KBM-7 (cell line): ENCODE data around the gene APLN.
A peak's percentile ranks its signal among the peaks of the same experiment; 100 is the strongest.

Experiments
- DNase-seq: peaks from one replicate; pipeline ENCODE4 v3.0.0-alpha.2; 2015
- in situ Hi-C: fragments of 300-500 bp; cut with MboI; formaldehyde crosslinking; loops from 2 replicates; pipeline ENCODE4 v1.14.3; 2020; ENCODE audit warnings: low sequenced_read_pairs, low pct_unique_long_range_greater_than_20kb, mixed read lengths

Gene APLN, protein sequence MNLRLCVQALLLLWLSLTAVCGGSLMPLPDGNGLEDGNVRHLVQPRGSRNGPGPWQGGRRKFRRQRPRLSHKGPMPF

DNA sequence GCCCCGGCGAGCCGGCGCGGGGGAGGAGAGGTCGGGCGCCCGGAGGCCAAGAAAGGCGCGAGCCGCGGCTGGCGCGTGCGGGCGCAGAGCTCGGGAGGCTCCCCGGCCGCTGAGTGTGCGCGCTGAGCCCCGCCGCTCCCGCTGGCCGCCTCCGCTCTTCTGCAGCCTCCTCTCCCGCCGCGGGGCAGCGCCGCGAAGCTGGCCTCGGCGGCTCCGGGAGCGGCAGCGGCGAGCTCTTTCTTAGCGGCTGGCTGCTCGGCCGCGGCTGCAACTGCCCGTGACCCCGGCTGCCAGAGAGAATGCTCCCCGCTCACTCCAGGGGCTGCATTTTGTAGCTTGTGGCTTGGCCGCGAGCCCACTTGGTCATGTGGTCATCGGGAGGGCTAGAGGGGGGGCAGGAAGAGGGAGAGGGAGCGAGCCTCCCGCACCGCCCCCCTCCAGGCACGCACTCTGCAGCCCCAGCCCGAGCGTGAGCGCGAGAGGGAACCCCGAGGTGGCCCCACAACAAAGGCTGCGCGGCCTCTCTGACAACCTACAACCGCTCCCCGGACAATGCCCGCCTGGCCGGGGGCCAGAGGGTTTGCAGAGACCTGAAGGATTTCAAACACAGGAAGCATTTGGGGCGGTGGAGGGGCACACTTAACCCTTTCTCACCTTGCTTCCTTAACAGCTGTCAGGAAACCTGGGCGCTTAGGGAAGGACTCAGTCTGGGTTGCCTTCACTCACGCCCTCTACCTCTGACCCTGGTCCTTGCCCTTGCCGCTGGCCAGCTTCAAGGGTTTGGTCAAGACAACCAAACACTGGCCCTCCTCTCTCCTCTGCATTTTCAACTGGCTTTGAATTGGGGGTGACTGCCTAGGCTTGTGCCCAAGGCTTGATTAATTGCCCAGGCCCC, at the start of gene APLN:
Gene APLN, minus strand, starts transcription at position 305 of the 895 bp plus-strand sequence. CDS start 326 bp downstream, outside the sequence.
- peak; percentile 70 for DNase-seq
- in situ Hi-C loops, result no loop called here

DNA sequence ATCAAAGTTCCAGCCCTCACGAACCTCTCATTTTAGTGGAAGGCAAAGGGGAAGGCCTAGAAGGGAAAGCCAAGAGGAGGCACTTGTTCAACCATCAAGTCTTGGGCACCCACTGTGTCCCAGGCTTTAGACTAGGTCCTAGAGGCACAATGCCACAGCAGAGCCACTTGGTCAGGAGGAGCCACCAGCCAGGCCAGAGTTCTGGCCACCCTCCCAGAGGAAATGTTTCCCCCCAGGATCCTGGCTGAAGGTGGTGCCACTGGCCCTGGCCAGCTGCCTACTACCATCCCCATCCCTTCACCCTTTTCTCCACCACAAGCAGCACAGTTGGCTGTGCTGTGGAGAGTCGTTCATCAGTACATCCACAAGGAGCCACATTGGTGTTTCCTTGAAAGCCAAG, 49.7 kb upstream of the APLN start:
- in situ Hi-C loops, result no loop called here
- DNase-seq, result no peak

DNA sequence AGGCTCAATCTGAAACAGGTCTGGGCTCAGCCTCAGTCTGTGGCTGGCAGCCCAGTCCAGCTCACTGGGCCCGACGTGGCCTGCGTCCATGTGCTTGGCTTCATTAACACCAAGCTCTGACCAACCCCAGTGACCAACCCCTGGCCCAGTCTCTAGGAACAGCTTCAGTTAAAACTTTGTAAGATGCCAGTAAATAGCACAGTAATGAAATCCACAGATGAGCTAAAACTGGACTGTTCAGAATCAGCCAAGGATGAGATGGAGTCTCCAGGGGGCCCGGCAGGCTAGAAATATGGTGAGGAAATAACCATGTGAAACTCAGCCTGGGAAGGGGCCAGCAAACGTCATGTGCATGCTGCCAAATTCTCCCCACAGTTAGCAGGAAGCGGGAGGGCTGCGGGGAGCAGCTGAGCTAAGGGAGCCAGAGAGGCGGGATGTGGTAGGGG, 46.9 kb upstream of the APLN start:
- in situ Hi-C loops, result no loop called here
- no peak for DNase-seq

DNA sequence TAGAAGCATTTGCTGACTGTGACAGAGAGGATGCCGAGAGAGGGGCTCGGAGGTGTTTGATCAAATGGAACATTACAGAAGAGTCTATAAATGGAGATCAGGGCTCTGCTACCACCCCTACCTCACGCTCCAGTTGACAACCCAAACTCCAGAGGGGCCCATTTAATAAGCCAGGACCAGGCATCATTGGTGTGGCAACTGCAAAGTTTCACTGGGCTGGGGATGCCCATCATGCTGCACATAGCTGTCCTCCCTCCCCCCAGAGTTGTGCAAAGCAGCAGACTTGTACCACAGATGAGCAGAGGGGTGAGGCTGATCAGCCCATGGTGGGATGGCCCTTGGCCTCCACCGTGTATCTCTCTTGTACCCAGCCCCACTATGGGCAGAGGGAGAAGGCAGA, 45.8 kb upstream of the APLN start:
- in situ Hi-C loops, result no loop called here
- no peak for DNase-seq

DNA sequence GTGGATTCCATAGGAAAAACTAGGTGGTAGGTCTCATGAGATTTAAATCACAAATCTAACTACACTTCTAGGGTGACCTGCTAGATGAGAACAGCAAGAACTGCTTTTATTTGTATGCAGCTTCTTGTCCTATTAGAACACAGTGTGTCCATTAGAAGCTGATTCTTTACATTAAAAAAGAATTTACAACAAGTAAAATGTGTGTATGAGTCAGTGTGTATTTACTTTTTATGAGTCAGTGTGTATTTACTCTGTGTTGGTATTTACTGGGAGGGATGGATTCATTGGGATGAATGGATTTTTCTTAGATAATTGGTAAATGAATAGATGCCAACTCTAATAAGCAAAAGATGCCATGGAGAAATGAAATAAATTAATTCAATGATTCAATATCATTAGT, 43.4 kb upstream of the APLN start:
- DNase-seq, result no peak
- in situ Hi-C loops, result no loop called here

DNA sequence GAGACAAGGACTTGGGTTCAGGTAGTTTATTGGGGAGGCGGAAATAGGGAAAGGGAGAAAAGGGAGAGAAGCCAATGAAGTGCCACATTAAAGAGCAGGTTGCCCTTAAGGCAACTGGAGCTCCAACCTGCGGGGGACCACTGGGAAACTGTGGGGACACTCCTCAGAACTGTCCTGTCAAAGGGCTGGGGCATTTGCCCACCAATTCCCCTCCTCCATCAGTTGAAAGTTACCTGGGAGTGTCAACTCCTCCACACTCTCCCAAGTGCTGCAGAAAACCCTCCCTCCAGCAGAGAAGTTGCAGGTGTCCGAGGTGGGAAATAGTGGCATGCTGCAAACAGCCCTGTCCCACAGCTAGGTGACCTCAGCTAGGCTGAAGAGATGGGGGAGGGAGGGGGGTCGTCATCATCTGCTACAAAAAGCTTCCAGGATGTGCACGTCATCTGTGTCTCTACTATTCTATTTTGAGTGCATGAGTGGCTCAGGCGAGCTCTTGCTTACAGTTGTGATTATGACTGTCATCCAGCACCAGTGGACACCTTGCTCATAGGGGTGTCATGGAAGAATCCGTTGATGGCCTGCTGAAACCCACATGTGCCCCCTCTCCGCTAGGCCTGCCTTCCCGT, 42.6 kb upstream of the APLN start:
- no peak for DNase-seq
- in situ Hi-C loops, result no loop called here

DNA sequence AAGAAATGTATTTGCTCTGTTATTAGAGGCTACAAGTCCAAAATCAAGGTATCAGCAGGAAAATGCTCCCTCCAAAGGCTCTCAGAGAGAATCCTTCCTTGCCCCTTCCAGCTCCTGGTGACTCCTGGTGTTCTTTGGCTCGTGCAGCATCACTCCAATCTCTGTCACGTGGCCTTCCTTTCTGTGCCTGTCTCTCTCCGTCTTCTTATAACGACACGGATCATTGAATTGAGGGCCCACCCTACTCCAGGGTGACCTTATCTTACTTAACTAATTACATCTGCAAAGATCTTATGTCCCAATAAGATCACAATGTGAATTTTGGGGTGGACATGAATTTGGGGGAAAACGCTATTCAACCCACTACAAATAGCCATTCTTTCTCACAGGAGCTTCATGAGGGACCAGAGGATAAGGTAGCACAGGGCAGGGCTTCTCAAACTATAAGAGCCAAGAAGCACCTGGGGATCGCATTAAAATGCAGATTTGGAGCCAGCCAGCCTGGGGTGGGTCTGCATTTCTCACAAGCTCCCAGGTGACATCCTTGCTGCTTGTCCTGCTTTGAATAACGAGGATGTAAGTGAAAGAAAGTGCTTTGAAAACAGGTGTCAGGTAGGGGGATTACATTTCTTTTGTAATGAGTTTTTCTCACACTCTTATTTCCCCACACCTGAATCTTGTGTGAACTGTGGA, 41.9 kb upstream of the APLN start:
- in situ Hi-C loops, result no loop called here
- no peak for DNase-seq

DNA sequence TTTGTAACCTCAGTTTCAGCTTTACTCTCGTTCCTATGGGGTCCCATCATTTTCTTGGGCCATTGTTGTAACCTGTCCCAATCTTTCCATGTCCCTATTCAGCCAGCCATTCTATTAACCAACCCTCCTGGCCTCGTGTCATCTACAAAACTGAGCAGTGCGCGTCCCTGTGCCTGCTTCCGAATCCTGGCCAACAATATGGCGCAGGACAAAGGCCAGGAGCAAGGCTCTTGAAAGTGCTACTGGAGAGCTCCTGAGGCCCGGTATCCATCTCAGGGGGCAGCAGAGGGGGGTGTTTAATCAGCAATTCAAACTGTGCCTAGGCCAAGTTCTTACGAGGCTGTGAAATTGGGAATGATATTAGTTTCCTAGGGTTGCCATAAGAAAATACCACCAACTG, 41.2 kb upstream of the APLN start:
- DNase-seq, result no peak
- in situ Hi-C loops, result no loop called here

DNA sequence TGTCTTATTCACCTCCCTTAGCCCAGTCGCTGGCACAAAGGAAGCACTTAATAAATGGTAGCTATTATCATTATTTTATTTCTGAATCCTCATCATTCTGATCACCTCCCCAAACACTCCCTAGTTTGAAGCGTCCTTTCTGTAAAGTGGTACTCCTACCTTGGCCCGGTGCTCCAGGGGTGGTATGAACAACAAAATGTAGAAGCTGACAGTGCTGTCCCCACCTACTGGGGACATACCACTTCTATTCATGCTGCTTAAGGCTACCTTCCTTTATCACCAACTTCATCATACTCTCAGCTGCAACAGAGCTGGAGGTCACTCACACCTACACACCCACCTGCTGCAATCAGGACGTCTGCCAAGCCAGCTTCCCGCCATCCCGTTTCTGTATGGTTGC, 40.8 kb upstream of the APLN start:
- no peak for DNase-seq
- in situ Hi-C loops, result no loop called here

DNA sequence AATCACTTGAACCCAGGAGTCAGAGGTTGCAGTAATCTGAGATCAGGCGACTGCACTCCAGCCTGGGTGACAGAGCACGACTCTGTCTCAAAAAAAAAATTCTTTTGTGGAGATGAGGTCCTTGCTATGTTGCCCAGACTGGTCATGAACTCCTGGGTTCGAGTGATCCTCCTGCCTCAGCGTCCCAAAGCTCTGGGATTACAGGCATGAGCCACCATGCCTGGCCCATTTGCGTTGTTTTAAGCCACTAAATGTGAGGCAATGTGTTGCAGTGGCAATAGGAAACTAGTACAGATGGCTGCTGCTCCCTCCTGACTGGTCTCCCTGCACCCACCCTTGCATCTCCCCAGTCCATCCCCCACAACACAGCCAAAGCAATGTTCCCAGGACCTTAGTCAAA, 40.0 kb upstream of the APLN start:
- in situ Hi-C loops, result no loop called here
- DNase-seq, result no peak

DNA sequence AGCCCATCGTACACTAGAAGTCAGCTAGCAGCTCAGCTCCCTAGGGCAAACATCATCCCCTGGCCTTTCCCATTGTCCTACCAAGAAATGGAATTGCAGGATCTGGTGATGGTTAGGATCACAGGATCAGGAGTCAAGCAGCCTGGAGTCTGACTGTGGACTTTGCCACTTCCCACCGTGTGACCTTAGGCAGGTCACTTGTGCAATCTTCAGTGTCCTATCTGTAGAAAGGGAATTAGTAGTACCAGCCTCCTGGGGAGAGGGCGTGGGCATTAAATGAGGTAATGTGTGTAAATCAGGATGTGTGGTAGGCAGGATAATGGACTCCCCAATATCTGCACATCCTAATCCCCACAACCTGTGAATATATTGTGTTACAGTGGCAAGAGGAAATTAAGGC, 38.6 kb upstream of the APLN start:
- DNase-seq, result no peak
- in situ Hi-C loops, result no loop called here

DNA sequence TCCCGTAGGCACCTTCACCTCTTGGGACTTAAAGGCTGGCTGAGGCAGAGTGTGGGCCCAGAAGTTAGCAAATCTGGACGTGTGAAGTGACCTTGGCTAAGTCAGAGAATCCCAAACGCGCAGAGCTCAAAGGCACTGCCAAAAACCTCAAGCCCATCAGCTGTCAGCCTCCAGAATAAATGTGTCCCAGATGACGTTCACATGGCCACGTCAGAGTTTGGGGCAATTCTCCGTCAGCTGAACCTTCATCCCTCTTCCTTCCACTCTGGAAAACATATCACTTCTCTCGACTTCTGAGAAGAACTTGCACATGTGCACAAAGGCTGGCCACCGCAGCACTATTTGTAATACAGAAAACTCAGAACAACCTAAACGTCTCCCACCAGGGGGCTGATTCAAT, 35.7 kb upstream of the APLN start:
- in situ Hi-C loops, result no loop called here
- no peak for DNase-seq

DNA sequence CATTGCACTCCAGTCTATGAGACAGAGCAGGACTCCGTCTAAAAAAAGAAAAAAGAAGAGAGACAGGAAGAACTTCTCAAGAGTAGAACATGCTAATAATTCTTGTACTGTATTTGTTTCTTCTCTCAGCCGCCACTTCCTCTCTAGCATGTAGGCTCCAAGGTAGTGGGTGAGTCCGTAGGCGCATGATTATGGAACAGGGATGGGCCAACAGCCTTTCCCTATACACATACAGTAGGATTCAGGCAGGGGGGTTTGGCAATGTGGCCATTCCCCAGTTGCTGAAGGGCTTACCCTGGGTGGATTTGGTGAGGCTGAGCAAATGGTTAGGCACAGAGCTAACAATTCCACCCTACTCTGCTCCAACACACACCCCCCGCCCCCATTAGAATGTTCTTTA, 35.0 kb upstream of the APLN start:
- in situ Hi-C loops, result no loop called here
- no peak for DNase-seq

DNA sequence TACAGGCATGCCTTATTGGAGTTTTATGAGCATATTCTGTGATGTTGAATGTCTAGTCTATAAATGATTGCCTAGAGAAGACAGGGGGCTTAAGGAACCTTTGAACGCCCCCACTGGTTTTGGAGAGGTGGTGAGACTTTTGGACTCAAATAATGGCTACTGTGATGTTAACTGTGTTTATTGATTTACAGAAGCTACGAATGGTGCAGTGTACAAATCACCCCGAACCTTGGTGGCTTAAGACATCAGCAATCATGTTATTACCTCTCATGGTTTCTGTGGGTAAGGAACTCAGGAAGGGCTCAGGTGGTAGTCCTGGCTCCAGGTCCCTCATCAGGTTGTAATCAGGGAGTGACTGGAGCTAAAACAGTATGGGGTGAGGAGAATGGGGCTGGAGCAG, 33.3 kb upstream of the APLN start:
- no peak for DNase-seq
- in situ Hi-C loops, result no loop called here

DNA sequence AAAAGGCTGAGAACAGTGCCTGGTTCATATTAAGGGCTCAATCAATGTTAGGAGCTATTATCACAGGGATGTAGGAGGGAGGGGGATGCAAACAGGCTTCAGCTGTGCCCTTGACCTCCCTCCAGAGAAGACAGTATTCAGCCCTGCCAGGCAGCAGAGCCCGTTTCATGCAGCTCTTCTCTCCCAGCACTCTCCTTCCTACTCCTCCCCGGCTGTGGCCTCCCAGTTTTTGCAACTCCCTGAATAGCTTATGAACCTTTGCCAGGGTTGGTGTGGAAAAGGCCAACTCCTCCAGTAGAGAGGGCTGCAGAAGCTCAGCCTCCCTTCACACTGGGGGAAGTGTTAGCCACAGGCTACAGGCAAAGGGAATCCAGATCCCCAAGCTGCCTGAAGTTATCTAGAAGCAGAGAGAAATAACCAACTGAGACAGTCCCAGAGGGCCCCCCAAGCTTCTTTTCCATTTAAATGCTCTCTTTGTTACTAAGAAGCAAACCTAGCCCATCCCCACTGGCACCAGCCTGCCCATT, 31.7 kb upstream of the APLN start:
- in situ Hi-C loops, result no loop called here
- DNase-seq, result no peak

DNA sequence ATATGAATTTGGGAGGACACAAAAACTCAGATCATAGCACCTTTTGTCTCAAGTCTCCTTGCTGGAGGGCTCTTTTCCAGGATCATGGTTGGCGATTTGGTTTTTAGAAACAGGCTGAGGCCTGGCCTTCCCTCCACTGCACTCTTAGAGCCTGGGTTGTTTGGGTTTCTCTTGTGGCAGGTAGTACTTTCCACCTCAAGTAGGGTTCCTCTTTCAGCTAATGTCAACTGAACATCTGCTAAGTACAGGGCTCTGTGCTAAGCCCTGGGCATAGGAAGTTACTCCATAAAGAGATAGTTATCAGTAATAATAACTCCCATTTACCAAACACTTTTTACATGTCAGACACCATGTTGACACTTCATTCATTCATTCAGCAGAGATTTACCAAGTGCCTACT, 28.2 kb upstream of the APLN start:
- peak; percentile 8 for DNase-seq
- in situ Hi-C loops, result no loop called here

DNA sequence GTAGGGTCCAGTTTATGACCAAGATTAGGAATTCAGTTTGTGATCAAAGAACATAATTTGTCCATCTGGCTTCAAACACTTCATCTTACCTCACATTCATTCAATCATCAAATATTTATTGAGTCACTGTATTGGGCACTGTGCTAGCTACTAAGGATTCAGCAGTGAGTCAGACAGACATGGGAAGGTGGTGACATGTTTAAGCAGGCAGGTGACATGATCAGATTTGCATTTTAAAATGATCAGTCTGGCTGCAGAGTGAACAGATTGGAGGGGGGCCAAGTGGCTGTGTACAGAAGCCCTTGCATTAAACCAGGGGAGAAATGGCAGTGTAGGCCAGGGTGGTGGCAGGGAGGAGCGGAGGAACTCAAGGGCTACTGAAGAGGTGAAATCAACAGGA, 25.1 kb upstream of the APLN start:
- in situ Hi-C loops, result no loop called here

DNA sequence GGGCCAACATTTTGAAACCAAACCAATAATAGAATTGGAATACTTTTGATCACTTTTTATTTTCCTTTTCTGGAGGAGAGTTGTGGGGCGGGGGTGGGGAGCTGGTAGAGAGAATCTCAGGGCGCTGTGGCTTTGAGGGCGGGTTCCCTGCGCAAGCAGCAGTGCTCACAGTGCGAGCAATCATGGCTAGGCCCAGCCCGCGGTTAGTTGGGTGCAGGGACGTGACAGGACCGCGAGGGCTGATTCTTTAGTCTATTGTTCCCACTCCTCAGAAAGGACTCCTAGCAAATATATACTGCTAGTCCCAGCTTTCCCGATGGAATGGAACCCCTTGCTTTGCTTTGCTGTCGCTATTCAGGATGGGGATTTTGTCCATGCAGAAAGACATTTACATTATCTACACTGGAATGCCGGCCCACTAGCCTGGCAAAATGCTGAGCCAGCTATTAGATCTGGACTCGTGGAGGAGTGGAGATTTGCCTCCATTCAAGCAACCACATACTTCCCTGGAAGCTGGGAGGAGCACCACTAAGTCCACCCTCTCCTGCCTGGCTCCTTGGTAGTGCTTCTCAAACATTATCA, 23.9 kb upstream of the APLN start:
- no peak for DNase-seq

More for the DNA sequence above, 25.1 kb upstream of the APLN start:
- no peak for DNase-seq

DNA sequence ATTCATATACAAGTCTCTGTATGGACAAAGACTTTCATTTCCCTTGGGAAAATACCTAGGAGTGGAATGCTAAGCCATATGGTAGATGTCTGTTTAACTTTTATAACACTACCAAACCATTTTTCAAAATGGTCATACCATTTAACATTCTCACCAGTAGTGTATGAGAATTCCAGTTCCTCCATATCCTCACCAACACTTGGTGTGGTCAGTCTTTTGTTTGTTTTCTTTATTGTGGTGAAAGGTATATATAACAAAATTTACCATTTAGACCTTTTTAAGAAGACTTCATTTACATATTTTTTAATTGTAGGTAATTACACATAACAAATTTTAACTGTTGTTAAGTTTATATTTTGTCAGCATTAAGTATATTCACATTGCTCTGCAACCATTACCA, 12.7 kb upstream of the APLN start:
- in situ Hi-C loops, result no loop called here
- no peak for DNase-seq

More for the DNA sequence above, 23.9 kb upstream of the APLN start:
- in situ Hi-C loops, result no loop called here
